OCI-M1 (cell line): ENCODE results near the gene CIAO2A.
A peak's percentile ranks its signal among the peaks of the same experiment; 100 is the strongest.
"Not testable (repeated sequence)": the region's sequence is repeated elsewhere in the genome, so short reads cannot be mapped to it uniquely, and the experiment has no call there.

Experiments
- DNase-seq: peaks from one replicate; lab custom pipeline; 2025; lab: John Stamatoyannopoulos, UW

Gene CIAO2A

DNA sequence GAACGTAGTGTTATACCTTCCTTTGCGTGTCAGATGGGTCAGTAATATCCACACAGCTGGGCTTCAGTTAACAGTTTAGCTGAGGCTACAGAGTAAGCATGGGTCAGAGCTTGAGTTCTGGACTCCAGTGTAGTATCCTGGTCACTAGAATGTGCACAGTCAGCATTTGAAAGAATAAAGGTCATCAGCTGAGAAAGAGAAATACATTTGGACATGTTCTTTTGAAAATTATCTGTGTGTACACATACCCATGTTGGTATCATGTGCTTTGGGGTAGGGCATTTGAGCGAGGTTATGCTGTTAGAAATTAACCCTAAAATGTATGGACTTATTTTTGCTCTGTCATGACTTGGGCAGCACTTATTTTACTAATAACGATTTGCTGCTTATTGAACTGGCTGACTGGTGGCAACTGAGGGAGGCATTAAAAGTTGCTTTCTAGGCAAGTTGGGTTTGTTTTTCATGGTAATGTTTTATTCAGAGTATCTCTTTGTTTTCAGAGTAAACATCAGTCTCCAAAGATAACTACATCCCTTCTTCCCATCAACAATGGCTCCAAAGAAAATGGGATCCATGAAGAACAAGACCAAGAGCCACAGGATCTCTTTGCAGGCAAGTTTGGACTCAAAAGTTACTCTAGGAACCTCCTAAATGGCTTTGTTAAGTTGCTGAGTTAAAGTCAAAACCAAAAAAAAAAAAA lies 18.6 kb upstream of the CIAO2A start:
- no peak for DNase-seq

DNA sequence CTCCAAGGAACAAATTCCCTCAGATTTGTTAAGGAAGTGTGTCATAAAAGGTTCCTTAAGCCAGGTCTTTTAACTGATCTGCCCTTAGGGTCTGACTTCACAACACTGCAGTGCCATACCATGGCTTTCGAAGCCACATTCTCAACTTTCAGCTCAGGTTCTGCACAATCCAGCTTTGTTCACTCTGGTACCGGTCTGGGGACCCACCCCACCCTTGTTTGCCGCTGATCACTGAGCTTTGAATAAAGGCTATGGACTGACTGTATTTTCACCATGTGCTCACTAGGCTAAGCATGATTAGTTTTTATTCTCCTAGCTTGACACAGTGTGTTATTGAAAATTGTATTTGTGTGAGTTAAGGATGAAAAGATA lies 18.0 kb upstream of the CIAO2A start:
- no peak for DNase-seq

DNA sequence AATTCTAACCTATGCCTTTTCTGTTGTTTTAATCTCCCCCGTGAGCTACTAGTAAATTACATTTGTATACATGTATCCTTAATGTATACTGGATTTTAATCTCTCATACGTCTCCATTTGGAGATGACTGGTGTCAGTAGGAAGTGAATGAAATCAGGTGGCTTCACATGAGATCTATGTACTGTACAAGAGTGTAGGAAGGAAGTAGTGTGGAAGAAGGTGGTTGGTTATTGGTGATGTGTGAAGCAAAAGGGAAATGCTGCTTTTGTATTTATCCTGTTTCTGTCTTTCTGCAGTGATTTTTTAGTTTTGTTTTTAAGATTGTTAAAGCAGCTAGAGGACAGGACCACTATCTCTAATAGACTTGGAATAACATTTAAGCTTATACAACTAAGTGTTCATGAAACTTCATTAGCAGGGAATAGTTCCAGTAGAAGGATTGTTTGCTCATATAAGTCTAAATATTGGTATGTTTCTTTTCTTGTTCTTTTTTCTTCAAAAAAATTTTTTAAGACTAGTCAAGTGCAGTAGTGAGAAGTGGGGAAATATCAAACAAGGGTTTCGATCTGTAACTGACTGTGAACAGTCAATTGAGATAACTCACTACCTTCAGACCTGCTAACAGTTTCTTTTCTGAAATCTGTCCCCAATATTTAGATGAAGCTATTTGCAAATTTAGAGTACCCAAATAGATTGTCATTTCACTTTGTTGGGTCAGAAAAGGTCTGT lies 17.5 kb upstream of the CIAO2A start:
- DNase-seq, result no peak

- not testable (repeated sequence) for DNase-seq
These were observed 16.6 kb upstream of the CIAO2A start for GRCh38 chr15:64110108-64110701.

DNA sequence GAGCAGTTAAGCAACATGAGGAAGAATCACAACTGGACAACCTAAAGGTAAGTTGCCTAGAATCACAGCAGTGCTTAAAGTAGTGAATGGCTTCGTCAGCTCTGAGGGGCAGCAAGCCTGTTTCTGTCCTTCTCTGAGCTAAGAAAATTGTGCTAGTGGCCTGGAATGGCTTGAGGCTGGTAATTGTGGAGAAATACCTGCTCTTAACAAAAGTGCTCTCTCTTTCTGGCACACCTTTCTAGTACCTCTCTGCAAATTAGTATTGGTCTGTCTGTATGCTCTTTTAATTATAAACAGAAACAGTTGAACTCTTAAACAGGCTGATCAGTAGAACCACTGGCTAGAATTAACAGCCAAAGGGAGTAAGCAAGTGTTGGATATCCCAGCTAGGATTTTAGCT lies 13.7 kb upstream of the CIAO2A start:
- DNase-seq, result no peak

DNA sequence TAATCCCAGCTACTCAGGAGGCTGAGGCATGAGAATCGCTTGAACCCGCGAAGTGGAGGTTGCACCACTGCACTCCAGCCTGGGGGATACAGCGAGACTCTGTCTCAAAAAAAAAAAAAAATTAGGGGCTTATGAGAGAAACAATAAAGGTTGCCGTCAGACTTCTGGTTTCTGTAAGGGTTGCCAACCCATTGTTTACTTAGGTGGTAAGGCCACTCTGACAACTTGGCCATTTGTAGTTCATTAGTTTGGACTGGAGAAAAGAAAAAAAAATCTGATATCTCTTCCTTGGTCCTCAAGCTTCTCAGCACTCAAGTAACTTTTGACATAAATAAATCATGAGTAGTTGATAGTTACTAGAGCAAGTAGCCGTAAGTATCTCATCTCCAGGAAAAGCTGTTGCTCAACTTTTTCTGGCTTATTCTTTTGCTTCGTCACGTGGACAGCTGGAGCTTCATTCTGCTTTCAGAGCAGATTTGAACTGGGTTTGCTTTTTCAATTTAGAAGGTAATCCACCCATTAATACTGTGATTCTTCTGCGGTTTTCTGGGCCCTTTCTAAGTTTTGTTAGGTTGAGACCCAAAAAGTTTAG lies 11.6 kb upstream of the CIAO2A start:
- peak; percentile 37 for DNase-seq

- no peak for DNase-seq
These were observed 8.9 kb upstream of the CIAO2A start for GRCh38 chr15:64102497-64102896.

- DNase-seq, result peak; percentile 27
These were observed 7.3 kb upstream of the CIAO2A start for GRCh38 chr15:64100958-64101357.

DNA sequence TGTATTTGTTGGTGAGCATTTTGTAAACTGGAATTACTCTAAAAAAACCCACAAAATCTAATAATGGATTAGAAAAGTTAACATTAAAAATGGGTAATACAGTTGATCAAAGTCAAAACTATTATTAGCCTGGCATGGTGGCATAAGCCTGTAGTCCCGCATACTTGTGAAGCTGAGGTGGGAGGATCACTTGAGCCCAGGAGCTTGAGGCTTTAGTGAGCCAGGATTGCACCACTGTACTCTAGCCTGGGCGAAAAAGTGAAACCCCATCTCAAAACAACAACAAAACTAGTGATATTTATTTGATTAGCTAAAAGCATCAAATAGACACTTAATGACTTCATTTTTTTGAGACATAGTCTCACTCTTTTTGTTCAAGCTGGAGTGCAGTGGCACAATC lies 5.7 kb upstream of the CIAO2A start:
- no peak for DNase-seq

- peak; percentile 63 for DNase-seq
These were observed 3.2 kb upstream of the CIAO2A start for GRCh38 chr15:64096668-64097384.

GRCh38 chr15:64095795-64096667 lies 2.4 kb upstream of the CIAO2A start, which contains the start of gene SNX1:
SNX1 (plus strand) TSS chr15:64095982; CDS start chr15:64096014, 32 bp downstream.
- peak; percentile 96 for DNase-seq

GRCh38 chr15:64095431-64095794 lies 1.8 kb upstream of the CIAO2A start:
- DNase-seq, result no peak

- DNase-seq, result peak; percentile 79
These were observed 593 bp downstream of the CIAO2A start for GRCh38 chr15:64092864-64093626.

DNA sequence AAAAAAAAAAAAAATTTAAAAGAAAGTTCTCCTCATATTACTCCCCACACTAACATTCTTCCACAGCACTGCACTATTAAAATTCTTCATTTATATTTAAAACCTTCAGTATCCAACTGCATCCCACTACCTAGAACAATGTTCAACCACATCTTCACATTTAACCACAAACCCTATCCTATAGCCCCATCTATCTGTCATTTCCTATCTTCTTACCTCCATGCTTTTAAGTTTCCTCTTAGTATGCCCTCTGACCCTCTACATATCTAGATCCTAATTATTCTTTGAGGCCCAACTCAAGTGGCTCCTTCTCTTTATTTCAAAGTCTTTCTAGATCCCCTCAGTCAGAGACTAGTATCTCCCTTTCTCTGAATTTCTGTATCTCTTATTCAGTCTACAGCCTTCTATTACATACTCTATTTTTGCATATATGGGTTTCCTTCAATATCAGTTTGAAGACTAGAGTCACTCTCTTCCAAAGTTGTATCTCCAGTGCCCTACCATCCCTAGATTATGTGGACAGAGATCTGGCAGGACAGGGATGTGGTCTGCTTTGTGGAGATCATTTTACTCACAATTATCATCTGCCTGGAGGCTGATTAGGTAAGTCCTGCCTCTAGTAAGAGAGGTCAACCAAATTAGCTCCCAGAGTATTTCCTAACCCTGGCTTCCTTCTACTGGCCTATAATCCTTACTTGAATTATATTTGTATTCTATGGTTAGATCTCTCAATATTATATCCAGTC lies 1.4 kb downstream of the CIAO2A start:
- peak; percentile 49 for DNase-seq

- DNase-seq, result peak; percentile 54
These were observed 3.1 kb downstream of the CIAO2A start for GRCh38 chr15:64090527-64090926.

- DNase-seq, result no peak
These were observed 3.9 kb downstream of the CIAO2A start for GRCh38 chr15:64089543-64090280.

- DNase-seq, result no peak
These were observed 10.9 kb downstream of the CIAO2A start for GRCh38 chr15:64082757-64083156.

DNA sequence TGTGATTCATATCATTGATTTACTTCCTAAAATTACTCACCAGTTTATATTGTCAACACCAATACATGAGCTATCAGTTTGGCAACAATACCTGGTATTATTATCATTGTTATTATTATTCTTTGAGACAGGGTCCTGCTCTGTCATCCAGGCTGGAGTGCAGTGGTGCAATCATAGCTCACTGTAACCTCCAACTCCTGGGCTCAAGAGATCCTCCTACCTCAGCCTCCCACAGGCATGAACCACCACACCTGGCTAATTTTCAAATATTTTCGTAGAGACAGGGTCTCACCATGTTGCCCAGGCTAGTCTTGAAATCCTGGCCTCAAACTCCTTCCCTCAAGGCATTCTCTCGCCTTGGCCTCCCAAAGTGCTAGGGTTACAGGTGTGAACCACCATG lies 20.1 kb downstream of the CIAO2A start:
- DNase-seq, result not testable (repeated sequence)

GRCh38 chr15:64072812-64073211 lies 20.8 kb downstream of the CIAO2A start:
- no peak for DNase-seq
